A549 (cell line): ENCODE measurements around the gene CTNND1.

Experiments used
- CEBPB ChIP-seq, 2 experiments: fragments of >200 bp in 1 of 2; sonication (Bioruptor Twin) in 1 of 2; formaldehyde crosslinking in 1 of 2; IDR thresholded peaks; 2 replicates each; pipeline ENCODE4 v1.6.1; 2012 to 2016
- EP300 ChIP-seq, 2 experiments: fragments of >200 bp; sonication (Bioruptor Twin); formaldehyde crosslinking; IDR thresholded peaks; 2 replicates in 1 of 2; 3 replicates in 1 of 2; pipeline ENCODE4 v1.6.1; 2016 to 2017
- KDM5A ChIP-seq: fragments of 200-600 bp; sonication (generic); IDR thresholded peaks from 2 replicates; pipeline ENCODE4 v1.6.1; 2016; ENCODE audit warnings: antibody characterized with exemption, mild to moderate bottlenecking
- POLR2A ChIP-seq: IDR thresholded peaks from 2 replicates; pipeline ENCODE4 v1.6.1; 2012; ENCODE audit warnings: mild to moderate bottlenecking, low read length
- POLR2AphosphoS2 ChIP-seq: conservative IDR thresholded peaks from 2 replicates; pipeline ENCODE4 v1.6.1; 2012; ENCODE audit warnings: low read length, improper control_type of control experiment, inconsistent platforms
- RAD21 ChIP-seq, 2 experiments: fragments of >200 bp in 1 of 2; sonication (Bioruptor Twin) in 1 of 2; formaldehyde crosslinking in 1 of 2; IDR thresholded peaks in 1 of 2; conservative IDR thresholded peaks in 1 of 2; 2 replicates in 1 of 2; 3 replicates in 1 of 2; pipeline ENCODE4 v1.6.1; 2012 to 2018; ENCODE audit warnings: inconsistent platforms in 1 of 2
- SMC3 ChIP-seq: fragments of >200 bp; sonication (Bioruptor Twin); formaldehyde crosslinking; IDR thresholded peaks from 3 replicates; pipeline ENCODE4 v1.6.1; 2018; ENCODE audit warnings: inconsistent platforms
- SREBF2 ChIP-seq: fragments of 450-650 bp; IDR thresholded peaks from 2 replicates; pipeline ENCODE4 v1.6.1; 2014; ENCODE audit warnings: mild to moderate bottlenecking, moderate library complexity
- ZFP36 ChIP-seq: fragments of 450-650 bp; IDR thresholded peaks from 2 replicates; pipeline ENCODE4 v1.6.1; 2014; ENCODE audit warnings: borderline replicate concordance; ENCODE audit not compliant: partially characterized antibody
- TF ChIP-seq, protein P1 (sequence below): fragments of >200 bp; sonication (Bioruptor Twin); formaldehyde crosslinking; IDR thresholded peaks from 3 replicates; pipeline ENCODE4 v1.5.1; 2016
- TF ChIP-seq, protein P2 (sequence below): fragments of 200-600 bp; sonication (generic); IDR thresholded peaks from 2 replicates; pipeline ENCODE4 v1.6.1; 2016; ENCODE audit warnings: antibody characterized with exemption, mild to moderate bottlenecking, moderate library complexity
- TF ChIP-seq, protein P3 (sequence below): fragments of 450-650 bp; IDR thresholded peaks from 2 replicates; pipeline ENCODE4 v1.6.1; 2014; ENCODE audit warnings: antibody characterized with exemption
- TF ChIP-seq, protein P4 (sequence below): IDR thresholded peaks from 2 replicates; pipeline ENCODE4 v1.6.1; 2012

DNA sequence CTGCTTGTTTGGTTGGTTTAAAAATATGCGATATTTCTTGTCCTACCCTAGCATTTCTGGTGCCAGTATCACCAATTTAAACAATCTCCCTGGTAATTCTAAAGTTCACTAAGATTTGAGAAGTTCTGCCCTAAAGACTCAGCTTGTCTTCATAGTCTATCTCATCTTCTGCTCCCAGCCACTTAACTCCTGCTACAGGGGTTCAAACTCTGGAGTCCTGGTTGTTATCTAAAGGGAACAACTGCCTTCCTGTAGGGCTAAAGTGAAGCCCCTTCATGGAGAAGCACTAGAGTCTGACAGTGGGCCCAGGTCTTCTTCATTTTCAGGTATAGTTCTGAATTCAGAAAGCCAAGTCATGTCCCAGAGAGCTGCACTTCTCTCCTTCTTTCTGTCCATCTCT lies 73.2 kb downstream of the CTNND1 start:
- TF ChIP-seq, protein P1, sequence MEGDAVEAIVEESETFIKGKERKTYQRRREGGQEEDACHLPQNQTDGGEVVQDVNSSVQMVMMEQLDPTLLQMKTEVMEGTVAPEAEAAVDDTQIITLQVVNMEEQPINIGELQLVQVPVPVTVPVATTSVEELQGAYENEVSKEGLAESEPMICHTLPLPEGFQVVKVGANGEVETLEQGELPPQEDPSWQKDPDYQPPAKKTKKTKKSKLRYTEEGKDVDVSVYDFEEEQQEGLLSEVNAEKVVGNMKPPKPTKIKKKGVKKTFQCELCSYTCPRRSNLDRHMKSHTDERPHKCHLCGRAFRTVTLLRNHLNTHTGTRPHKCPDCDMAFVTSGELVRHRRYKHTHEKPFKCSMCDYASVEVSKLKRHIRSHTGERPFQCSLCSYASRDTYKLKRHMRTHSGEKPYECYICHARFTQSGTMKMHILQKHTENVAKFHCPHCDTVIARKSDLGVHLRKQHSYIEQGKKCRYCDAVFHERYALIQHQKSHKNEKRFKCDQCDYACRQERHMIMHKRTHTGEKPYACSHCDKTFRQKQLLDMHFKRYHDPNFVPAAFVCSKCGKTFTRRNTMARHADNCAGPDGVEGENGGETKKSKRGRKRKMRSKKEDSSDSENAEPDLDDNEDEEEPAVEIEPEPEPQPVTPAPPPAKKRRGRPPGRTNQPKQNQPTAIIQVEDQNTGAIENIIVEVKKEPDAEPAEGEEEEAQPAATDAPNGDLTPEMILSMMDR = no peak
- TF ChIP-seq, protein P2, sequence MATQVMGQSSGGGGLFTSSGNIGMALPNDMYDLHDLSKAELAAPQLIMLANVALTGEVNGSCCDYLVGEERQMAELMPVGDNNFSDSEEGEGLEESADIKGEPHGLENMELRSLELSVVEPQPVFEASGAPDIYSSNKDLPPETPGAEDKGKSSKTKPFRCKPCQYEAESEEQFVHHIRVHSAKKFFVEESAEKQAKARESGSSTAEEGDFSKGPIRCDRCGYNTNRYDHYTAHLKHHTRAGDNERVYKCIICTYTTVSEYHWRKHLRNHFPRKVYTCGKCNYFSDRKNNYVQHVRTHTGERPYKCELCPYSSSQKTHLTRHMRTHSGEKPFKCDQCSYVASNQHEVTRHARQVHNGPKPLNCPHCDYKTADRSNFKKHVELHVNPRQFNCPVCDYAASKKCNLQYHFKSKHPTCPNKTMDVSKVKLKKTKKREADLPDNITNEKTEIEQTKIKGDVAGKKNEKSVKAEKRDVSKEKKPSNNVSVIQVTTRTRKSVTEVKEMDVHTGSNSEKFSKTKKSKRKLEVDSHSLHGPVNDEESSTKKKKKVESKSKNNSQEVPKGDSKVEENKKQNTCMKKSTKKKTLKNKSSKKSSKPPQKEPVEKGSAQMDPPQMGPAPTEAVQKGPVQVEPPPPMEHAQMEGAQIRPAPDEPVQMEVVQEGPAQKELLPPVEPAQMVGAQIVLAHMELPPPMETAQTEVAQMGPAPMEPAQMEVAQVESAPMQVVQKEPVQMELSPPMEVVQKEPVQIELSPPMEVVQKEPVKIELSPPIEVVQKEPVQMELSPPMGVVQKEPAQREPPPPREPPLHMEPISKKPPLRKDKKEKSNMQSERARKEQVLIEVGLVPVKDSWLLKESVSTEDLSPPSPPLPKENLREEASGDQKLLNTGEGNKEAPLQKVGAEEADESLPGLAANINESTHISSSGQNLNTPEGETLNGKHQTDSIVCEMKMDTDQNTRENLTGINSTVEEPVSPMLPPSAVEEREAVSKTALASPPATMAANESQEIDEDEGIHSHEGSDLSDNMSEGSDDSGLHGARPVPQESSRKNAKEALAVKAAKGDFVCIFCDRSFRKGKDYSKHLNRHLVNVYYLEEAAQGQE = no peak
- TF ChIP-seq, protein P3, sequence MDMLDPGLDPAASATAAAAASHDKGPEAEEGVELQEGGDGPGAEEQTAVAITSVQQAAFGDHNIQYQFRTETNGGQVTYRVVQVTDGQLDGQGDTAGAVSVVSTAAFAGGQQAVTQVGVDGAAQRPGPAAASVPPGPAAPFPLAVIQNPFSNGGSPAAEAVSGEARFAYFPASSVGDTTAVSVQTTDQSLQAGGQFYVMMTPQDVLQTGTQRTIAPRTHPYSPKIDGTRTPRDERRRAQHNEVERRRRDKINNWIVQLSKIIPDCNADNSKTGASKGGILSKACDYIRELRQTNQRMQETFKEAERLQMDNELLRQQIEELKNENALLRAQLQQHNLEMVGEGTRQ = no peak
- TF ChIP-seq EP300 (IDR thresholded peaks at IDR 0.05) = no peak
- TF ChIP-seq, protein P4, sequence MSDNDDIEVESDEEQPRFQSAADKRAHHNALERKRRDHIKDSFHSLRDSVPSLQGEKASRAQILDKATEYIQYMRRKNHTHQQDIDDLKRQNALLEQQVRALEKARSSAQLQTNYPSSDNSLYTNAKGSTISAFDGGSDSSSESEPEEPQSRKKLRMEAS = no peak
- no peak for TF ChIP-seq ZFP36
- TF ChIP-seq POLR2A = no peak
- no peak for TF ChIP-seq RAD21 (conservative IDR thresholded peaks at IDR 0.05 in 1 of 2, IDR thresholded peaks at IDR 0.05 in 1 of 2)
- TF ChIP-seq SMC3 = no peak
- TF ChIP-seq SREBF2 = no peak
- TF ChIP-seq POLR2AphosphoS2 = no peak
- TF ChIP-seq CEBPB (IDR thresholded peaks at IDR 0.05) = no peak
- TF ChIP-seq KDM5A = no peak
